Measurements from ENCODE around the gene BEND3. TPM values are rescaled to one million over a fixed set of nuclear protein-coding genes. Genes with fewer than 3 reads are reported as not detected.

The BEND3 gene
- total and polyA plus RNA-seq, 2 of the 8 experiments (the other 6 are each of a cell fraction or from before 2014, with no cell fraction given) = 25.2 to 38.8 TPM

- Histone ChIP-seq H2BK12ac (ENCODE audit: low read depth, low read length) (no peak overlapping the region; the same call in 1 of the 2 replicates), H3K27me3 (replicated peaks in 1 of 4; ENCODE audit: control insufficient read depth in 3 of 4, extremely low read depth in 1 of 4, insufficient read depth in 3 of 4, low read length in 3 of 4) (no peaks in the 10 kb centered on the region), H3K27ac (ENCODE audit: low read depth, low read length) (peak overlapping the region; percentile 42; the same call in 1 of the 2 replicates), H2AK5ac (ENCODE audit: low read depth, low read length) (no peak overlapping the region), H3K9me3 (ENCODE audit: insufficient read depth in 2 of 2, low read depth in 1 of 2, low read length in 1 of 2) (no peaks in the 10 kb centered on the region), H3K4me3 (ENCODE audit: extremely low read depth in 1 of 4, insufficient read depth in 2 of 4, low read depth in 3 of 4, low read length in 4 of 4) (peak overlapping the region in 2 of 4 experiments; percentile 3 to 76; a peak in 2 of 8 replicates), H3K23me2 (ENCODE audit: low read depth, low read length) (peaks cover 9% of the 10 kb centered on the region), H3K14ac (ENCODE audit: insufficient read length) (no peak overlapping the region), H3K4me1 (replicated peaks in 1 of 4; ENCODE audit: control insufficient read depth in 3 of 4, insufficient read depth in 4 of 4, low read length in 3 of 4) (peaks cover 11 to 17% (median 14%) of the 10 kb centered on the region in 4 experiments), H3K9ac (replicated peaks in 1 of 4; ENCODE audit: extremely low read depth in 1 of 4, low read depth in 3 of 4, low read length in 3 of 4) (no peak overlapping the region), H3K4ac (replicated peaks; ENCODE audit: insufficient read length, low read depth, low read length) (no peak overlapping the region), H4K8ac (ENCODE audit: extremely low read depth, insufficient read depth, low read length) (no peak overlapping the region), H2BK5ac (ENCODE audit: low read depth, low read length) (no peak overlapping the region; the same call in 1 of the 2 replicates), H4K20me1 (replicated peaks in 1 of 2; ENCODE audit: control insufficient read depth in 1 of 2, insufficient read depth in 2 of 2, low read length in 2 of 2) (no peaks in the 10 kb centered on the region), H4K91ac (replicated peaks; ENCODE audit: insufficient read length, low read length) (no peak overlapping the region), H3K56ac (replicated peaks; ENCODE audit: insufficient read length, low read depth, low read length) (peak overlapping the region; percentile 62), H3K79me2 (ENCODE audit: control insufficient read depth in 1 of 2, insufficient read depth in 2 of 2, low read length in 2 of 2) (peaks cover 4 to 22% of the 10 kb centered on the region in 2 experiments), H2AFZ (ENCODE audit: low read length) (no peak overlapping the region), H2BK20ac (ENCODE audit: low read length) (no peak overlapping the region), H3K4me2 (ENCODE audit: insufficient read depth in 1 of 2, low read depth in 2 of 2, low read length in 2 of 2) (peak overlapping the region; percentile 77 to 90), H4K5ac (ENCODE audit: insufficient read length, low read depth, low read length) (peak overlapping the region; percentile 100), H3K79me1 (ENCODE audit: low read depth, low read length) (no peaks in the 10 kb centered on the region), H3K18ac (ENCODE audit: extremely low read depth, low read length) (peak overlapping the region; percentile 98; the same call in 1 of the 2 replicates), H3K23ac (ENCODE audit: insufficient read length) (no peak overlapping the region), H3K36me3 (ENCODE audit: control insufficient read depth in 2 of 4, insufficient read depth in 4 of 4, low read length in 3 of 4) (peaks cover 0 to 5% (median 0%) of the 10 kb centered on the region in 4 experiments; a peak in 1 of 8 replicates), H2BK15ac (ENCODE audit: low read length) (no peak overlapping the region), H2BK120ac (replicated peaks; ENCODE audit: low read depth, low read length) (no peak overlapping the region)
- POLR2A ChIA-PET (ENCODE audit: partially characterized antibody) = interaction anchor here (0.7 to 5.2 kb wide), 10 partner anchors 8 to 553 kb away, joined by 3 to 53 read pairs (median 8); no protein-coding TSS in a partner anchor
- FAIRE-seq (no peak), DNase-seq (ENCODE audit: low read depth in 1 of 2, low spot score in 2 of 2) (no peak)
- WGBS, 2 experiments (ENCODE audit: extremely low coverage in 1 of 2, insufficient coverage in 1 of 2, insufficient read length in 1 of 2, insufficient replicate concordance in 2 of 2, low coverage in 1 of 2, low lambda C conversion rate in 2 of 2, missing lambda C conversion rate in 1 of 2) = 1% methylated on average over 7 of the region's 7 CpGs; no CpG with 5 or more reads in 1 of the 2 experiments
- CTCF ChIA-PET (ENCODE audit: partially characterized antibody) = interaction anchor here (0.5 kb wide), 1 partner anchor 940 kb away, joined by 3 read pairs; no protein-coding TSS in a partner anchor
- TF ChIP-seq SP1 (IDR thresholded peaks at IDR 0.05; ENCODE audit: low read depth, low read length) (0 out of 2 replicates have a peak, but pooled peaks have one; percentile 48), GABPA (IDR thresholded peaks at IDR 0.05; ENCODE audit: borderline replicate concordance, insufficient read depth, low read length) (no peak)
Measured at GRCh38 chr6:107116931-107117330, 1.6 kb upstream of the BEND3 start.
